Gastrocnemius medialis (tissue), 4 donors: ENCODE results near the gene MRGPRE.

Experiments
- CTCF ChIP-seq, 5 experiments: fragments of 450-650 bp in 3 of 5; fragments of 200-600 bp in 2 of 5; sonication (generic) in 2 of 5; IDR thresholded peaks in 4 of 5; conservative IDR thresholded peaks in 1 of 5; 1 replicate in 4 of 5; 2 replicates in 1 of 5; pipeline ENCODE4 v1.5.1; 2016 to 2019; ENCODE audit warnings: antibody characterized with exemption in 5 of 5, mild to moderate bottlenecking in 3 of 5, moderate library complexity in 3 of 5
- POLR2A ChIP-seq, 2 donors: fragments of 450-650 bp; IDR thresholded peaks; one replicate each; pipeline ENCODE4 v1.6.1; 2017; ENCODE audit warnings: antibody characterized with exemption in 2 of 2, mild to moderate bottlenecking in 2 of 2, moderate library complexity in 2 of 2

- TF ChIP-seq CTCF (IDR thresholded peaks at IDR 0.05 in 4 of 5, conservative IDR thresholded peaks at IDR 0.05 in 1 of 5) (no peak), POLR2A (IDR thresholded peaks at IDR 0.05) (no peak)
Measured at GRCh38 chr11:3215346-3216026, 16.7 kb downstream of the MRGPRE start.
